Activated B cell treated with CpG ODN at 0.5 μM for 24 hours (primary cell): ENCODE data around the gene LAX1. TPM values are rescaled to one million over a fixed set of nuclear protein-coding genes. Genes with fewer than 3 reads are reported as not detected.

Experiments used
- ATAC-seq: fragments of 200-7000 bp; cut with Tn5 transposase; one replicate; pipeline ENCODE4 v1.10.0; 2021; ENCODE audit warnings: low read depth, mild to moderate bottlenecking, moderate library complexity
- CTCF ChIA-PET: fragments of 350-600 bp; sonication (Branson Sonifier 250); formaldehyde crosslinking; loops from one replicate; lab custom pipeline; 2021; ENCODE audit warnings: antibody characterized with exemption; lab: Charles Lee
- POLR2A ChIA-PET: fragments of 350-600 bp; sonication (Branson Sonifier 250); formaldehyde crosslinking; loops from one replicate; lab custom pipeline; 2021; ENCODE audit warnings: antibody characterized with exemption; lab: Charles Lee
- DNase-seq: peaks from one replicate; pipeline ENCODE4 v3.0.0; 2022
- H3K27ac Mint-ChIP-seq: one replicate; pipeline ENCODE4 v1.8.0; 2020; ENCODE audit warnings: mixed read lengths
- H3K27me3 Mint-ChIP-seq: one replicate; pipeline ENCODE4 v1.8.0; 2021; ENCODE audit warnings: mixed read lengths
- H3K36me3 Mint-ChIP-seq: one replicate; pipeline ENCODE4 v1.8.0; 2021; ENCODE audit warnings: low read depth, mixed read lengths
- H3K4me1 Mint-ChIP-seq: one replicate; pipeline ENCODE4 v1.8.0; 2021; ENCODE audit warnings: mixed read lengths
- H3K4me3 Mint-ChIP-seq: one replicate; pipeline ENCODE4 v1.8.0; 2020; ENCODE audit warnings: mild to moderate bottlenecking, mixed read lengths
- H3K9me3 Mint-ChIP-seq: one replicate; pipeline ENCODE4 v1.8.0; 2020; ENCODE audit warnings: mixed read lengths
- intact Hi-C: fragments of 100-400 bp; cut with micrococcal nuclease; formaldehyde crosslinking; loops from one replicate; pipeline ENCODE4 v1.15.1; 2024
- total RNA-seq: library from RNA; stranded (reverse); gene quantifications from 2 replicates; pipeline ENCODE4 v1.2.3, GENCODE V29; 2022
- TF ChIP-seq, protein P1 (sequence below): fragments of 200-600 bp; IDR thresholded peaks from one replicate; pipeline ENCODE4 v1.8.0; 2022; ENCODE audit warnings: antibody characterized with exemption, mild to moderate bottlenecking

LAX1 gene
- total RNA-seq, 1 donor from 2014 or later, result 13.5 TPM

DNA sequence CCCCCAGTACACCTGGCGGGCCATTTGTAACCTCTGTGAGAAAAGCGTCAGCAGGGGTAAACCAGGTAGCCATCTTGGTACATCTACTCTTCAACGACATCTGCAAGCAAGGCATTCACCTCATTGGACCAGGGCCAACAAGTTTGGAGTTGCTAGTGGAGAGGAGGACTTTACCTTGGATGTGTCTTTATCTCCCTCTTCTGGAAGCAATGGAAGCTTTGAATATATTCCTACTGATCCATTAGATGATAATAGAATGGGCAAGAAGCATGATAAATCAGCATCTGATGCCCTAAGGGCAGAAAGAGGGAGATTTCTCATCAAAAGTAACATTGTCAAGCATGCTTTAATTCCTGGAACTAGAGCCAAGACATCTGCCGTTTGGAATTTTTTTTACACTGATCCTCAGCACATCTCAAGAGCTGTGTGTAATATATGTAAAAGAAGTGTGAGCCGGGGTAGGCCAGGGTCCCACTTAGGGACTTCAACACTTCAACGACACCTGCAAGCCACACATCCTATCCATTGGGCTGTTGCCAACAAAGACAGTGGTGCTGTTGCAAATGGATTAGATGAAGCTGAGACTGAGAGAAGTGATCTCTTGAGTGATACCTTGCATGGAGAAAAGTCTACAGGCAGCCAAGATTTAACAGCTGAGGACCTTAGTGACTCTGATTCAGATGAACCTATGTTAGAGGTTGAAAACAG is 33.1 kb downstream of the LAX1 start:
- Mint-ChIP-seq H3K36me3 (peaks cover 61% of the 10 kb centered on the region), H3K27ac (no peak overlapping the region), H3K9me3 (no peaks in the 10 kb centered on the region), H3K27me3 (no peaks in the 10 kb centered on the region), H3K4me1 (peaks cover 63% of the 10 kb centered on the region), H3K4me3 (no peak overlapping the region)
- intact Hi-C loops, result loop anchor here (5.0 to 10.0 kb wide), 5 partner anchors 171 to 1324 kb away; partner anchors contain the start of genes ATP2B4, MDM4, RBBP5 and TMEM183A
- TF ChIP-seq, protein P1, sequence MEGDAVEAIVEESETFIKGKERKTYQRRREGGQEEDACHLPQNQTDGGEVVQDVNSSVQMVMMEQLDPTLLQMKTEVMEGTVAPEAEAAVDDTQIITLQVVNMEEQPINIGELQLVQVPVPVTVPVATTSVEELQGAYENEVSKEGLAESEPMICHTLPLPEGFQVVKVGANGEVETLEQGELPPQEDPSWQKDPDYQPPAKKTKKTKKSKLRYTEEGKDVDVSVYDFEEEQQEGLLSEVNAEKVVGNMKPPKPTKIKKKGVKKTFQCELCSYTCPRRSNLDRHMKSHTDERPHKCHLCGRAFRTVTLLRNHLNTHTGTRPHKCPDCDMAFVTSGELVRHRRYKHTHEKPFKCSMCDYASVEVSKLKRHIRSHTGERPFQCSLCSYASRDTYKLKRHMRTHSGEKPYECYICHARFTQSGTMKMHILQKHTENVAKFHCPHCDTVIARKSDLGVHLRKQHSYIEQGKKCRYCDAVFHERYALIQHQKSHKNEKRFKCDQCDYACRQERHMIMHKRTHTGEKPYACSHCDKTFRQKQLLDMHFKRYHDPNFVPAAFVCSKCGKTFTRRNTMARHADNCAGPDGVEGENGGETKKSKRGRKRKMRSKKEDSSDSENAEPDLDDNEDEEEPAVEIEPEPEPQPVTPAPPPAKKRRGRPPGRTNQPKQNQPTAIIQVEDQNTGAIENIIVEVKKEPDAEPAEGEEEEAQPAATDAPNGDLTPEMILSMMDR, result no peak
- POLR2A ChIA-PET, result interaction anchor here (1.3 kb wide), 1 partner anchor 15 kb away, joined by 3 read pairs; no protein-coding TSS in a partner anchor
- no peak for DNase-seq
- CTCF ChIA-PET, result no interaction called here
- ATAC-seq, result no peak

DNA sequence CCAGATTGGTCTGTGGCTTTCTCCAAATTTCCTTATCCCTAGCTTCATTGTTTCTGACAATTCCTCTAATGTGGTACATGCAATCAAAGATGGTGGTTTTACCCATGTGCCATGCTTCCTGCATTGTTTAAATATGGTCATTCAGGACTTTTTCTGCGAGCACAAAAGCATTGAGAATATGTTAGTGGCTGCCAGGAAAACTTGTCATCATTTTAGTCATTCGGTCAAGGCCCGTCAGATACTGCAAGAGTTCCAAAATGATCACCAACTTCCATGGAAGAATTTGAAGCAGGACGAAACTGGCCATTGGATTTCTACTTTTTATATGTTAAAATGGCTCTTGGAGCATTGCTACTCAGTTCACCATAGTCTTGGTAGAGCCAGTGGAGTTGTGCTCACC is 34.2 kb downstream of the LAX1 start:
- no peaks in the 10 kb centered on the region for H3K27me3 Mint-ChIP-seq
- POLR2A ChIA-PET, result no interaction called here
- CTCF ChIA-PET, result no interaction called here
- no peak for DNase-seq
- TF ChIP-seq, protein P1, result no peak
- no peak overlapping the region for H3K27ac Mint-ChIP-seq
- H3K9me3 Mint-ChIP-seq, result no peaks in the 10 kb centered on the region
- no peak for ATAC-seq
- H3K4me1 Mint-ChIP-seq, result peaks cover 71% of the 10 kb centered on the region
- peaks cover 70% of the 10 kb centered on the region for H3K36me3 Mint-ChIP-seq
- no peak overlapping the region for H3K4me3 Mint-ChIP-seq
- intact Hi-C loops, result loop anchor here (5.0 to 10.0 kb wide), 5 partner anchors 172 to 1323 kb away; partner anchors contain the start of genes ATP2B4, MDM4, RBBP5 and TMEM183A

DNA sequence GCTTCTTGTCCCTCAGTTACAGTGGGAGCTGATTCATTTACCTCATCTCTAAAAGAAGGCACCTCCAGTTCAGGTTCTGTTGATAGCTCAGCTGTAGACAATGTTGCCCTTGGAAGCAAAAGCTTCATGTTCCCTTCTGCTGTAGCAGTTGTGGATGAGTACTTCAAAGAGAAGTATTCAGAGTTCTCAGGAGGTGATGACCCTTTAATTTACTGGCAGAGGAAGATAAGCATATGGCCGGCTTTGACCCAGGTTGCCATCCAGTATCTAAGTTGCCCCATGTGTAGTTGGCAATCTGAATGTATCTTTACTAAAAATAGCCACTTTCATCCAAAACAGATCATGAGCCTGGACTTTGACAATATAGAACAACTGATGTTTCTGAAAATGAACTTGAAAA is 35.0 kb downstream of the LAX1 start:
- POLR2A ChIA-PET, result no interaction called here
- no peaks in the 10 kb centered on the region for H3K27me3 Mint-ChIP-seq
- no peak overlapping the region for H3K27ac Mint-ChIP-seq
- DNase-seq (no peak), ATAC-seq (no peak)
- CTCF ChIA-PET, result no interaction called here
- intact Hi-C loops, result loop anchor here (5.0 to 10.0 kb wide), 5 partner anchors 173 to 1322 kb away; partner anchors contain the start of genes ATP2B4, MDM4, RBBP5 and TMEM183A
- no peak overlapping the region for H3K4me3 Mint-ChIP-seq
- H3K9me3 Mint-ChIP-seq, result no peaks in the 10 kb centered on the region
- TF ChIP-seq, protein P1, result no peak
- peaks cover 75% of the 10 kb centered on the region for H3K36me3 Mint-ChIP-seq
- H3K4me1 Mint-ChIP-seq, result peaks cover 71% of the 10 kb centered on the region

DNA sequence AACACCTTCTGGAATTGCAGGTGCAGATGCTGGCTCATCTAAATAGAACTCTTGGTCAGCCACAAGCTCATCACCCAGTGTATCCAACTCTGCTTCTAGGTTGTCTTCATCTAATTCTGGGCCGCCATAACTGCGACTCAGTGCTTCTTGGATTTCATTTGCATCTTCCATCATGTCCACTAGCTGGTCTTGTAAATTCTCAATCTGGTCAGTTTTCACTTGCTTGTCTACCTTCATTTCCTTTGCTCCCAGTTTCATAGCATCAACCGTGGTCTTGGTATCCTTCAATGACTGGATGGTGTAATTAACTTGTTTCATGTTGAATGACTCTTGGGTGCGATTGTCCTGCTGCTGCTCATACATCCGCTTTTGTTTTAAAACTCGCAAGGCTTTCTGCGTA is 40.7 kb downstream of the LAX1 start:
- DNase-seq, result no peak
- CTCF ChIA-PET, result no interaction called here
- no peaks in the 10 kb centered on the region for H3K27me3 Mint-ChIP-seq
- H3K4me3 Mint-ChIP-seq, result no peak overlapping the region
- intact Hi-C loops, result no loop called here
- peaks cover 64% of the 10 kb centered on the region for H3K36me3 Mint-ChIP-seq
- no peak for ATAC-seq
- TF ChIP-seq, protein P1, result no peak
- POLR2A ChIA-PET, result no interaction called here
- H3K4me1 Mint-ChIP-seq, result peaks cover 29% of the 10 kb centered on the region
- no peak overlapping the region for H3K27ac Mint-ChIP-seq
- no peaks in the 10 kb centered on the region for H3K9me3 Mint-ChIP-seq

DNA sequence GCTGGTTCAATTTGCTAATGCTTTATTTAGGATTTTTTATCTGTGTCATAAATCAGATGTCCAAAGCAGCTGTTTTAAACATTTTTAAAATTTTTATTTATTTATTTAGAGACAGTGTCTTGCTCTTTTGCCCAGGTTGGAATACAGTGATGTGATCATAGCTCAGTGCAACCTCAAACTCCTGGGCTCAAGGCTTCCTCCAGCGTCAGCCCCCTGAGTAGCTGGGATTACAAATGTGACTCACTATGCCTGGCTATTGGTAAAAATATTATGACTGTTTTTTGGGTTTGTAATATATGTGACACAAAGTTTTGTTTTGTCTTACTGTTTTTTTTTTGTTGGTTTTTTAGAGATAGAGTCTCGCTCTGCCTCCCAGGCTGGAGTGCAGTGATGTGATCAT is 42.2 kb downstream of the LAX1 start:
- Mint-ChIP-seq H3K4me3 (no peak overlapping the region), H3K4me1 (peaks cover 23% of the 10 kb centered on the region), H3K27me3 (no peaks in the 10 kb centered on the region), H3K36me3 (peaks cover 66% of the 10 kb centered on the region), H3K27ac (no peak overlapping the region), H3K9me3 (no peaks in the 10 kb centered on the region)
- CTCF ChIA-PET, result no interaction called here
- TF ChIP-seq, protein P1, result no peak
- ATAC-seq (no peak), DNase-seq (no peak)
- POLR2A ChIA-PET, result no interaction called here
- intact Hi-C loops, result no loop called here
